Measurements from ENCODE around the gene TFCP2L1. TPM values are rescaled to one million over a fixed set of nuclear protein-coding genes. Genes with fewer than 3 reads are reported as not detected.

Gene TFCP2L1
- total RNA-seq, 1 donor from 2014 or later, result 0.86 TPM

- Mint-ChIP-seq H3K4me3 (ENCODE audit: low read depth) (no peak overlapping the region), H3K27me3 (peaks cover 41% of the 10 kb centered on the region), H3K36me3 (ENCODE audit: insufficient read depth) (no peaks in the 10 kb centered on the region), H3K4me1 (ENCODE audit: low read depth) (peaks cover 10% of the 10 kb centered on the region), H3K27ac (no peak overlapping the region), H3K9me3 (ENCODE audit: low read depth) (no peaks in the 10 kb centered on the region)
- DNase-seq (ENCODE audit: low spot score, unreplicated experiment), result no peak
- TF ChIP-seq, protein P1, sequence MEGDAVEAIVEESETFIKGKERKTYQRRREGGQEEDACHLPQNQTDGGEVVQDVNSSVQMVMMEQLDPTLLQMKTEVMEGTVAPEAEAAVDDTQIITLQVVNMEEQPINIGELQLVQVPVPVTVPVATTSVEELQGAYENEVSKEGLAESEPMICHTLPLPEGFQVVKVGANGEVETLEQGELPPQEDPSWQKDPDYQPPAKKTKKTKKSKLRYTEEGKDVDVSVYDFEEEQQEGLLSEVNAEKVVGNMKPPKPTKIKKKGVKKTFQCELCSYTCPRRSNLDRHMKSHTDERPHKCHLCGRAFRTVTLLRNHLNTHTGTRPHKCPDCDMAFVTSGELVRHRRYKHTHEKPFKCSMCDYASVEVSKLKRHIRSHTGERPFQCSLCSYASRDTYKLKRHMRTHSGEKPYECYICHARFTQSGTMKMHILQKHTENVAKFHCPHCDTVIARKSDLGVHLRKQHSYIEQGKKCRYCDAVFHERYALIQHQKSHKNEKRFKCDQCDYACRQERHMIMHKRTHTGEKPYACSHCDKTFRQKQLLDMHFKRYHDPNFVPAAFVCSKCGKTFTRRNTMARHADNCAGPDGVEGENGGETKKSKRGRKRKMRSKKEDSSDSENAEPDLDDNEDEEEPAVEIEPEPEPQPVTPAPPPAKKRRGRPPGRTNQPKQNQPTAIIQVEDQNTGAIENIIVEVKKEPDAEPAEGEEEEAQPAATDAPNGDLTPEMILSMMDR (IDR thresholded peaks at IDR 0.05; ENCODE audit: unreplicated experiment), result no peak
Observed at GRCh38 chr2:121182520-121182919, 102.5 kb downstream of the TFCP2L1 start.

DNA sequence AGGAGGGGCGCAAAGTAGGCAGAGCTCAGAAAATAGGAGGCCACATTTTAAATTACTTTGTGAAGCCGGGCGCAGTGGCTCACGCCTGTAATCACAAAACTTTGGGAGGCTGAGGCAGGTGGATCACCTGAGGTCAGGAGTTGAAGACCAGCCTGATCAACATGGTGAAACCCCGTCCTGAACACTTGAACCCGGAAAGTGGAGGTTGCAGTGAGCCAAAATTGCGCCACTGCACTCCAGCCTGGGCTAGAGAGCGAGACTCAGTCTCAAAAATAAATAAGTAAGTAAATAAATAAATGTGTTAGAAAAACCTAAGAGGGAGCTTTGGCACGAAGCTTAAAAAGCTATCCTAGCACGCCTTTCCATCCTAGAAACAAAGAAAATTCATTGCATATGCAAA lies 105.5 kb downstream of the TFCP2L1 start:
- no peak overlapping the region for H3K4me3 Mint-ChIP-seq (ENCODE audit: low read depth)
- H3K27me3 Mint-ChIP-seq, result peaks cover 53% of the 10 kb centered on the region
- H3K4me1 Mint-ChIP-seq (ENCODE audit: low read depth), result no peaks in the 10 kb centered on the region
- no peak for DNase-seq (ENCODE audit: low spot score, unreplicated experiment)
- no peak overlapping the region for H3K27ac Mint-ChIP-seq
- TF ChIP-seq, protein P1 (IDR thresholded peaks at IDR 0.05; ENCODE audit: unreplicated experiment), result no peak
- no peaks in the 10 kb centered on the region for H3K9me3 Mint-ChIP-seq (ENCODE audit: low read depth)
- H3K36me3 Mint-ChIP-seq (ENCODE audit: insufficient read depth), result no peaks in the 10 kb centered on the region

DNA sequence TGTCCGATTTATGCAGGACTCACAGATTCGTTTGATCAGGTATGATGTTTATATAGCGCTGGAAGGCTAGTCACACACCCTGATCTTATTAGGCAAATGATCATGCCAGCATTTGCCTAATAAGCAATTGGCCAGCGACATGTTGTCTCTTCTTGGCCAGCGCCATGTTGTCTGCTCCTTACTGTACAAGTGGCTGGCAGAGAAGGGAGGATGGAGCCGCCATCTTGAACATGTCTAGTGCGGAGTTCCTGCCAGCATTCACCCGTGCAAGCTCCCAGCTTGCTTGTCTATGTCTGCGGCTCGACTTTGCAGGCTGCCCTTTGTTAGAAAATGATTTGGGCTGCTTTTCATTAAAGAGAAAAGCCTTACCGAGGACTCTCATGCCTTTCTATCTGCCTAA lies 106.3 kb downstream of the TFCP2L1 start:
- Mint-ChIP-seq H3K4me3 (ENCODE audit: low read depth) (no peak overlapping the region), H3K4me1 (ENCODE audit: low read depth) (no peaks in the 10 kb centered on the region), H3K36me3 (ENCODE audit: insufficient read depth) (no peaks in the 10 kb centered on the region), H3K9me3 (ENCODE audit: low read depth) (no peaks in the 10 kb centered on the region), H3K27ac (no peak overlapping the region), H3K27me3 (peaks cover 55% of the 10 kb centered on the region)
- no peak for DNase-seq (ENCODE audit: low spot score, unreplicated experiment)
- TF ChIP-seq, protein P1 (IDR thresholded peaks at IDR 0.05; ENCODE audit: unreplicated experiment), result no peak

- no peaks in the 10 kb centered on the region for H3K9me3 Mint-ChIP-seq (ENCODE audit: low read depth)
- H3K27me3 Mint-ChIP-seq, result peaks cover 52% of the 10 kb centered on the region
- H3K36me3 Mint-ChIP-seq (ENCODE audit: insufficient read depth), result no peaks in the 10 kb centered on the region
- TF ChIP-seq, protein P1 (IDR thresholded peaks at IDR 0.05; ENCODE audit: unreplicated experiment), result no peak
- H3K4me3 Mint-ChIP-seq (ENCODE audit: low read depth), result no peak overlapping the region
- no peaks in the 10 kb centered on the region for H3K4me1 Mint-ChIP-seq (ENCODE audit: low read depth)
- no peak for DNase-seq (ENCODE audit: low spot score, unreplicated experiment)
- no peak overlapping the region for H3K27ac Mint-ChIP-seq
Observed at GRCh38 chr2:121177896-121178295, 107.1 kb downstream of the TFCP2L1 start.

DNA sequence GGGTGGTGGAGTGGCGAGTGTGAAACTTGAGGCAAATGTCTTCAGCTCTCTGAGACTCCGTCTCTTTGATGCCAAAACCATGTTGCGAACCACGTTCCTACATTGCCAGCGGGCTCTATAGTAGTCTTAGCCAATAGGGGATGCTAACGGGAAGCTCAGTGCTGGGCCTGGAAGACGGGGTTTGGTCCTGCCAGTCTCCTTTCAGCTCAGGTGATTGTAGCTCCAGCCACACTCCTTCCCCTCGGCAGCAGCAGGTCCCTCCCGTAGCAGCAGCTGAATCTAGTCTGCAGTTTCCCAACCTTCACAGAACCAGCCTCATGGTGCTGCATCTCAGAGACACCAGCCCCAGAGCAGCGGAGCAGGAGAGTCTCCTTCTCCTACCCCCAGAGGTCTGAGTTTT lies 109.7 kb downstream of the TFCP2L1 start:
- Mint-ChIP-seq H3K36me3 (ENCODE audit: insufficient read depth) (no peaks in the 10 kb centered on the region), H3K4me3 (ENCODE audit: low read depth) (no peak overlapping the region)
- no peak for DNase-seq (ENCODE audit: low spot score, unreplicated experiment)

More for the DNA sequence above, 109.7 kb downstream of the TFCP2L1 start:
- no peaks in the 10 kb centered on the region for H3K4me1 Mint-ChIP-seq (ENCODE audit: low read depth)
- H3K27me3 Mint-ChIP-seq, result peaks cover 51% of the 10 kb centered on the region
- no peaks in the 10 kb centered on the region for H3K9me3 Mint-ChIP-seq (ENCODE audit: low read depth)
- H3K27ac Mint-ChIP-seq, result no peak overlapping the region
- TF ChIP-seq, protein P1 (IDR thresholded peaks at IDR 0.05; ENCODE audit: unreplicated experiment), result no peak

Measured in progenitor cell of endocrine pancreas (in vitro differentiated cells).